GM10266 (cell line): ENCODE measurements around the gene BBX.

Source experiments
- DNase-seq: peaks from one replicate; pipeline ENCODE4 v3.0.0; 2012; ENCODE audit errors: extremely low spot score
- CTCF ChIP-seq: IDR thresholded peaks from 2 replicates; pipeline ENCODE4 v1.5.1; 2012; ENCODE audit warnings: mild to moderate bottlenecking, low read depth; ENCODE audit not compliant: control insufficient read depth, insufficient read depth; ENCODE audit errors: missing control alignments

BBX gene

GRCh38 chr3:107581230-107581629 lies 58.5 kb downstream of the BBX start:
- no peak for DNase-seq
- TF ChIP-seq CTCF, result no peak

DNA sequence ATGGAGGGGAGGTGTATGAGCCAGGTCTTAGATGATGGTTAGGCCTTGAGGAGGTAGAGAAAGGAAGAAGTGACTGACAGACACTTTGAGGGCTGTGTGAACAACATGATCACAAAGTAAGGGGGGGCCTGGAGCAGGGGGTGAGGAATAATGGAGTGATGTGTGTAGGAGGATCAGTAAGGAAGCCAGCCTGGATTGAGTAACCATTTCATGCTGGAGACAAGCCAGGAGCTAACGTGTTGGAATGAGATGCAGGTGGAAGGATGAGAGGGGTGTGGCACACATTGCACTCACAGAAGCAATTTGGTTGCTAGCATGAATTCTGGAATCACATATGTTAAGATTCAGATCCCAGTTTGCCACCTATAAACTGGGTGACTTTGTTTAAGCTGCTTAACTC lies 65.5 kb downstream of the BBX start:
- no peak for DNase-seq
- no peak for TF ChIP-seq CTCF

DNA sequence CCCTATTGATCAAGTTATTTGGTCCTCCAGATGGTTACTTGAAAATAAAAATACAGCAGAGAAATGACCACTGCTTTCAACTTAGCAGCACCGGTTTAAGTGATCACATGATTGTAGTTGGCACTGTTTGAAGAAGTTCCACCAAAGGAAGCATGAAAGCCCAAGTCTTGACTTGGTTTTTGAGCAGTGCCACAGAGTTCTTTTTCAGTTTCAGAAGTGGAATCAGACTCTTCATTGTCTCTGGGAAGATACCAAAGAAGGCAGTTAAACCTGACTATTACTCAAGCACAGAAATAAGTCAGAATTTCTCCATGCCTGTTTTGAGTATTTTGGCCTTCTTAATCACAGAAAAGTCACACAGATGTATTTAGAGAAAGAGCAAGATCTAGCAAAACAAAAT lies 66.7 kb downstream of the BBX start:
- DNase-seq, result no peak
- TF ChIP-seq CTCF, result no peak

- TF ChIP-seq CTCF, result no peak
Observed at GRCh38 chr3:107590786-107591185, 68.0 kb downstream of the BBX start.

DNA sequence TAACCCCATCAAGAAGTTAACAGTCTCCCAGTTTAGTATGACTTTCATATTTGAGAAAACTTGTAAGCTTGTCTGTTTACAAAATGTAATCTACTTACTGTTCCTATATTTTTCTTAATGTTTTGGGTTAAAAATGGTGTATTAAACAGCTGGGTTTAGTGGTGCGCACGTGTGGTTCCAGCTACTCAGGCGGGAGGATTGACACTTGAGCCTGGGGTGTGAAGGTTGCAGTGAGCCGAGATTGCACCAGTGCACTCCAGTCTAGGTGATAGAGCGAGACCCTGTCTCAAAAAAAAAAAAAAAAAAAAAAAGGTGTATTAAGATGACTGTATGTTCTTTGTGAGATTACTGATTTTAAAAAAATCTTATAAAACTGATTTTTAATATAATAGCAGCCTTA lies 69.3 kb downstream of the BBX start:
- no peak for TF ChIP-seq CTCF
- no peak for DNase-seq

More at GRCh38 chr3:107590786-107591185, 68.0 kb downstream of the BBX start:
- DNase-seq, result no peak

DNA sequence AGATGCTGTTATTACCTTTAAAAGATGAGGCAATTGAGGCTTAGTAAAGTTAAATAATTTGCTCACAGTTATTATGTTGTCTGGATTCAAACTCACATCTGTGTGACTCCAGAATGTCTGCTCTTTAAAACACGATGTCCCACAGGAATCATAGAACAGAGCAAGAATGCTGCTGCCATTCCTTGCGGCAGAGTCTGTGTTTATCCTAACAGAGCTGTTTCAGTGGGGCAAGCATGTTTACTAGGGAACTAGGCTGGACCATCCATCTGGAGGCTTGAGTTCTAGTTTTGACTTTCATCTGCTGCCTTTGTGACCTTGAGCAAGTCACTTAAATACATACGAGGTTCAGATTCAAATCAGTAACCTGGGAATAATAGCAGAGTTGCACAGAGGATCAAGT lies 72.1 kb downstream of the BBX start:
- TF ChIP-seq CTCF, result no peak
- no peak for DNase-seq

DNA sequence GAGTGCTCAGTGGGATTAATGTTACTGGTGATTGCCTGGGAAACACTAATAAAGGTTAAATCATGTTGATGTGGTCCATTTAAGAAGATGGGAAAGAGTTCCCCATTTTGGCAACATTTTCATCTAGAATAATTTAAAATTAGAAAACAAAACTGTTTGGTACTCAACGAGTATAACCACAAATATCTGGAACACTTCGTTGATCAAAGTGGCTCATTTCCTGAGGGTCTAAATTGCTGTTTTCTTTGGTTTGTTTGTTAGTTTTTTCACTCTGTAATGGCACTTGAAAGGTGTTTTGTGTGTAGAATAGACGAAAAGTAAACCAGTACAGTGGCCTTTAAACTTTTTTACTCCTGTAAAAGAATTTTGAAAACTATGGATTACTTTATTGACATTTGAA lies 73.9 kb downstream of the BBX start:
- no peak for DNase-seq
- TF ChIP-seq CTCF, result no peak
